CD4-positive, alpha-beta T cell treated with Interleukin-4 for 4 hours (primary cell): ENCODE results near the gene NOS2.

ENCODE experiments used
- DNase-seq: peaks from one replicate; pipeline ENCODE4 v3.0.0-alpha.2; 2020

The NOS2 gene

DNA sequence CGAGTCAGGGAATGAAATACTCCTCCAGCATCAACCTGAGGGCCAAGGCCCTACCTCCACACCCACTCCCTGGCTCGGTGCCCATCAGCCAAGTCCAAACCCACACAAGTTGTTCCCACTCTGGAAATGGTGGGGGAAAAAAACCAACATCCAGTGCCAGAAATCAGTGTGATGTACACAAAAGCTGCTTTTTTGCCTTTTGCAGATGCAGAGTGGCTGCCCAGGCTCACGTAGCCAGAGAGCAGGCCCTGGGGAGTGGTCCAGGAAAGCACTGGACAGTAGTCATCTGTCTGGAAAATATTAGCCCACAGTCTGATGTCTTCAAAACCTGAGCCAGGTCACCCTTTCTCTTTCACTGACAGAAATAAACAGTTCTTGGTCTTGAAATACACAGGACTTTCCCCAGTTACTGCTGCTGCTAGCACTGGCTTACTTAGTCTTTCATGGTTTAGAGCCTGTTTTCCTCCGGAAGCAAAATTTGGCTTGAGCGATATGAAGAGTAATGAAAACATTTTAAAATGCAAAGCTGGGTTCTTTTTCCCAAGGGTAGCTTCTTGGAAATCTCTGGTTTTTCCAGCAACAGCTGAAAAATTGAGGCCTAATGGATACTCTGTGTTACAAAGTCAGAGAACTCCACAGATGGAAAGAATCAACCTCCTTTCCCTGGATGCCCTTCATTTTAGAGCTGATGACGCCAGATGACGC lies 18.2 kb upstream of the NOS2 start:
- DNase-seq, result no peak

DNA sequence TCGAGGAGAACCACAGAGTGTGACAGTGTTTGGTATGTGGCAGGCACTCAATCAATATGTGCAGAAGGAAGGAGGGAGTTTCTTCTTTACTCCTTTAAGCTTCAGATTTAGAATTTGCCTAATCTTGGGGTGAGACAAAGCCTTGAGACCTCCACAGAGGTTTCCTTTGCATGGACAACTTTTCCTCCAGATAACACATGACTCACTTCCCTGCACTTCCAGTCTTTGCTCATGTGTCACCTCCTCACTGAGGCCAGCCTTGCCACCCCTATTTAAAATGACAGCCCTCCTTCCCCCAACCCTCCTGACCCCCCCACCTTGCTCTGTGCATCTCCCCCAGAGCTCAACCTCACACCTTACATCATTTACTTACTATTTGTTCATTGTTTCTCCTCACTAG lies 17.4 kb upstream of the NOS2 start:
- DNase-seq, result no peak

DNA sequence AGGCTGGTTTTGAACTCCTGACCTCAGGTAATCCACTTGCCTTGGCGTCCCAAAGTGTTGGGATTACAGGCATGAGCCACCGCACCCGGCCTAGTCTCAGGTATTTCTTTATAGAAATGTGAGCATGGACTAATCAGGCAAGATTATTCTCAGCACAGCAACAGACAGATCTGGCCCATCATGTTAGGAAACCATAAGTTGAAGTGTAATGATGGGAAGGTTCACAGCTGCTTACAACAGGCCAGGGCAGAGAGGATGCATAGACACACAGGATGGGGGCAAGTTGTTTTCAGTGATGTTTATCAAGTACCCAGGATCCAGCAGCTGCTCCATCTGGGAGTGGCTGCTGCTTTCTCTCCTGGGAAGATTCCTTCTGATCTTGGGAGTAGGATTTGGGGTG lies 16.6 kb upstream of the NOS2 start:
- no peak for DNase-seq

DNA sequence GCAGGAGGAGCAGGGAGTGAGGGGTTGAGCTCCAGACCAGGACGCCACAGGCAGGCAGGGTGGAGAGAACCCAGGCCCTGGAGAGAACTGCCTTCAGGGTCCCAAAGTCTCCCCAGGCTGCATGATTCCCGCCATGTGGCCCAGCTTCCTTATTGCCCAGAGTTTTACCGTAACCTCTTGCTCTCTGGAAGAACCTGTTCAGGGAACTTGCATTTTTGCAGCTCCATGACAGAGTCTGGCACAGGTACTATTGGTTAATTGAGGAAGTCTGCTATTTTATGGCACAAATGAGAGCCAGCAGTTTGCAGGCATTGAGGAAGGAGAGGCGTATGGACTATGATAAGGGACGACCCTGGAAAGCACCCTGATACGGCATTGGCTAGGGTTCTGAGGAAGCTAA lies 11.6 kb upstream of the NOS2 start:
- DNase-seq, result no peak

DNA sequence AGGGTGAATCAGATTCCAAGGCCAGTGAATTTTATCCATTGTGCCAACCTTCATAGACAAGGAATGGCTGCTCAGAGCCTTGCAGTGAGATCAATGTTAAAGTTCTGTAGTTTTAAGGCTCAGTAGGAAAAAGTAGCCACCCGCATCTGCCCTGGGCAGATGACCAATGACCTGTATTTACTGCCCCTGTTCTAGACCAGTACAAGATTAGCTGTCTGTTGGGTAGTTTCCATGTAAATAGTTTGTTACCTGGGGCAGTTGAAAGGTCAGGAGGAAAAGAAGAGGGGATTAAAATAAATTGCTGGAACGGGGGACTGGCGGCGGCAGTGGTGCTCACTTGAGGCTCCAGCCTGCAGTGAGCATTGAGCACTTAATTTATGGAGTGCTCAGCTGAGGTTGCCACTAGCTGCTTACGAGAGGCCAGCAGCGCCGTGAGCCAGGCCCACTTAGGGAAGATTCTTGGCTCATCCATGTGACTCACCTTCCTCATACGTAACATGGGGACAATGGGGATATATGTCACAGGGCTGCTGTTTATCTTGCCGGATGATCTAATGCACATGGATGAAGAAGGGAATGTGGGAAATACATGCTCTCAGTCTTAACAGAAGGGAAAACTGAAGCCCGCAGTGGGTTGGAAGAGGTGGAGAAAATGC lies 10.7 kb upstream of the NOS2 start:
- DNase-seq, result no peak

DNA sequence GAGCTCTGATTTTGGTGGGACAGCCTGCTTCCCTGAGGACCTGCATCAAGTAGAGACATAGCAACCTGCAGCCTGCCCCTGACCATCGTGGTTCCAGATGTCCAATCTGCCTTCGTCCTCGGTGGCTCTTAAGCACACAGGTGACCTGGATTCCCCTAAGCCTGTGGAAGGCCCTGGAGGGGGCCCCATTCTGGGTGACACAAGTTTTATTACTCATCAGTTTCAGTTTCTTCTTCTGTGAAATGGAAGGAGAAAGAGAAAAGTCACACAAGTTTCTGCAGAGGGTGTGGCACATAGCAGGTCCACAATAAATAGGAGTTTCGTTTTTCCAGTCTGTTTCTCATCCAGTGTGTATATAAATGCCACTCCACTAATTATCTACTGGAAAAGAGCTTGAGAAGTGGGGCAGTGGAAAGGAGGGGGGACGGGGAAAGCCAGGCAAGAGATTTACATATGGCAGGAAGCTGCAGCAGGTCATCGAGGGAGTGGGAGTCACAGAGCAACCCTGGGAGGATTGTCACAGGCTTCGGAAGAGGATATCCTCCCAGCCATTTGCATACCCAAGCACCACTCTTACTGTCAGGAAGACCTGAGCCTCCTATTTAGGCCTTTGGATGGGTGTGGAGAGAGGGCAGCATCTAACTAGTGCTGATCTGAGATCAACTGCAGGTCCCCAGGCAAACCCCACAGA lies 10.0 kb upstream of the NOS2 start:
- peak; percentile 15 for DNase-seq

DNA sequence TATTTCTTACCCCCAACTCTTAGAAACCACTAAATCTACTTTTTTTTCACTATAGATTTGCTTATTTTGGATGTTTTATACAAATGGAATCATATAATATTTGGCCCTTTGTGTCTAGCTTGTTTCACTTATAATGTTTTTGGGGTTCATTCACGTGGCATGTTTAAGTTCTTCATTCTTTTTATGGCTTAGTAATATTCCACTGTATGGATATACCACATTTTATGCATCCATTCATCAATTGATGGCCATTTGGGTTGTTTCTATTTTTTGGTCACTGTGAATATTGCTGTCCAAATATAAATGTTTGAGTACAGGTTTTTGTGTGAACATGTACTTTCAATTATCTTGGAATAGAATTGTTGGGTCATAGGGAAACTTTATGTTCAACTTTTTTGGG lies 9.2 kb upstream of the NOS2 start:
- no peak for DNase-seq

DNA sequence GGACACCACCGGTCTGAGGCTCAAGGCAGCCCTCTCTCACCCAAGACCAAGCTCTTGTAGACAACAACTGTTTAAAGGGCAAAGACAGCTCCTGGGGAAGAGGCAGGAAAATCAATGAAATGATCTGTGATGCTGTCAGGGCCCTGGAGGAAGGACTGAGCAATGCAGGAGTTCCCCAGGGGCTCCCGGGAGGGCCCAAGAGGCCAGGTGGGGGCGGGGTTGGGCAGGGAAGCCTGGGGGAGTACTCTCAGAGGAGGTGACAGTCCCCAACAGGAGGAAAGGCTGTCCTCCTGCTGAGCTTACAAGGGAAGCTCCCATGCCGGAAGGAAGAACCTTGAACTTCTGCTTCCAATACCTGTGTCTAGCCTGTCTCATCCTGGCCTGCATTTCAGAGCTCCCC lies 8.3 kb upstream of the NOS2 start:
- no peak for DNase-seq

DNA sequence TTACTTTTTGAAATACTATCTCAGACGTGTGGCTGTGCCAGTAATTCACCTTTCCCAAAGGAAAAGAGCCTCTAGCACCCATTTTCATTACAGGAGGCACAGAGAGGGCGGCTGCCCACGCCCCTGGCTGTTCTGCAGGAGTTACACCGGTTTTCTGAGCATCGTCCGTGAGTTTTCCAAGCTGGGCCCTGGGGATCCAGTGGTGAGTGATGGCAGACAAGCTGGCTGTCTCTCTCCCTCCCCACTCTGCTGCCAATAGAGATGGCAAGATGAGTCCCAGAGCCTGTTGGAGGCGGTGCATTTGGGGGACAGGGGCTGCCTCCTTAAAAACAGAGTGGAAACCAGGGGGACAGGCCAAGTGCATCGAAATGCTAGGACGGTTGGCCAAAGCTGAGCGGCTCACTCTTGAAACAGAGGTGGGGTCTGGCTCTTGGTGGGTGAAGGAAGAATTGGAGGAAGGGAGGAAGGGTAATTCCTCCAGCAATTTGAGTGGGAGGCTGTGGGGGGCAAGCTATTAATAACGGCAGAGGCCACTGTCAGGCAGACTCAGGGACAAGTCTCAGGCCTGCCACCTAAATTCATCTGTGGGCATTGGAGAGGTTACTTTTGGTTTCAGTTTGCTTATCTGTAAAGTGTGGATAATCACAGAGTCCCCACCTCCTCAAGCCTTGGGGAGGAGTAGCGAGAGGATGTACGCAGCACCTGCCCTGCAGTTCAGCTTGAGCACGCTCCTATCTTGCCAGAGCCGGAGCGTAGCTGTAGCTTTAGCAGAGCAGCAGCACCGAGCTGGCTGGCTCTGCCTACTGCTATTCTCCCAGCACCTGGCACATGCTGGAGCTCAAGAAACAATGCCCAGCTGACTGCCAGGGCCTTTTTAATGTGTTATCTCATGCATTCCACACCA lies 7.5 kb upstream of the NOS2 start:
- peak; percentile 76 for DNase-seq

DNA sequence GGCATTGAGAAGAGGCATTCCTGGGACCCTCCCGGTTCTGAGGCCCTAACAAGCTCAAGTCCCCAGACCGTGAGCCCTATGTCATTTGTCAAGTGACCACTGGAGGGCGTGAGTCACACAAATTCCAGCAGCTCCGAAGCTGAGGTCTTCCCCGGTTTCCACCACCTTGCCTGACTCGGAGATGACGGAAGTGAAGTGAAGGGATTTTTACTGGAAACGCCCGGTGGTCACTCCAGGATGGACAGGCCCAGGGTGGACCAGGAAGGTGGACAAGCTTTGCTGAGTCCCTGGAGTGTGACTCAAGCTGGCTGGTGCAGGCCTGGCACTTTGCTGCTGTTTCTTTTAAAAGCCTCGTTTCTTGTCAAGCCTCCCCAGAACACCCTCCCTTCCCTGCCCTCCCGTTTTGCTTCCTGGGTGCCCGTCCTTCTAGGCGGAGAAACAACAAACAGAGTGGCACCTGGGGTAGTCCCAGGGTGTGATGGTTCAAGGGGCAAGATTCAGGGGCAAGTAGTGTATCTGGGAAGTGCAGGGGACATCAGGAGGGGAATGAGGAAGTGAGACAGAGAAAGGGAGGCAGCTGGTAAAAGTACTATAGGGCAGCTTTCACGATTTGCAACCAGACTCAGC lies 5.3 kb upstream of the NOS2 start:
- DNase-seq, result peak; percentile 84

DNA sequence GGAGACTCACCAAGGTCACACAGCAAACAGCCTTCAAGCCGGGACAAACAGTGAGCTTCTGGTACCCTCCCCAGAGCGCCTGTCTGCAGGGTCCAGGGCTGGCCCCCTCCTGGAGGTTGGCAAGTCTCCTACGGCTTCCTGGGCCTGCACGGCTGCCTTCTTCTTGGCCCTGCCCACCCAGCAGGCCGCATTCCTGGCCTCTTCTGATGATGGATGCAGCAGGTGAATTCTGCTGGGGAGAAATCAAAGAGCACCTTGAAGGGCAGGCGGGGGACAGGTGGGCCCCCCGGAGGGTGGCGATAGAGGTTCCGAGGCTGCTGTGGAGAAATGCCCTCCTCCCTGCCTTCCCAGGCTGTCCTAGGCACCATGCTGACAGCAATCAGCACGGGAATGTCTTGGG lies 3.8 kb upstream of the NOS2 start:
- DNase-seq, result no peak

DNA sequence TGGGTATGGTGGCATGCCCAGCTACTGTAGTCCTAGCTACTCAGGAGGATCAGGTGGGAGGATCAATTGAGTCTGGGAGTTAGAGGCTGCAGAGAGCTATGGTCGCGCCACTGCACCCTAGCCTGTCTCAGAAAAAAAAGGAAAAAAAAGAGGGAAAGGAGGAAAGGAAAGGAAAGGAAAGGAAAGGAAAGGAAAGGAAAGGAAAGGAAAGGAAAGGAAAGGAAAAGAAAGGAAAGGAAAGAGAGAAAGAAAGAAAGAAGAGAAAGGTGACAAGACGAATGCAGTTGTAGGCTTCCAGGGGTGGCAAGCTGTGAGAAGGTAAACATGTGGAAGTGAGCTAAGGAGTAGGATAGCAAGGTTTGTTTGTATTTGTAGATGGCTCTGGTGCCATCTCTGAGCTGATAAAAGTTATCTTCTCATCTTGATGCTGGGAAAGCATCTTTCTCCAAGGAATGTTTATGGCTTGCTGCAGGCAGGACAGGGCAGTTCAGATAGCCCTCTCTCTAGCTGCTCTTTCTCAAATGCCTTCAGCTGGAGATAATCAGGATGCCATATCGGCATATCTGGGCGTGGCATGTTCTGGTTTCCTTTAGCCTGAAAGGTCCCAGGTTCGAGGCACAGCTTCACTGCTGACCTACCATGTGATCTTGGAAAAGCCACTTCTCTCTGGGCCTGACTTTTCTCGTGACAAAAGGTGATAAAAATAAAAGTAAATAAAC lies 2.8 kb upstream of the NOS2 start:
- no peak for DNase-seq

DNA sequence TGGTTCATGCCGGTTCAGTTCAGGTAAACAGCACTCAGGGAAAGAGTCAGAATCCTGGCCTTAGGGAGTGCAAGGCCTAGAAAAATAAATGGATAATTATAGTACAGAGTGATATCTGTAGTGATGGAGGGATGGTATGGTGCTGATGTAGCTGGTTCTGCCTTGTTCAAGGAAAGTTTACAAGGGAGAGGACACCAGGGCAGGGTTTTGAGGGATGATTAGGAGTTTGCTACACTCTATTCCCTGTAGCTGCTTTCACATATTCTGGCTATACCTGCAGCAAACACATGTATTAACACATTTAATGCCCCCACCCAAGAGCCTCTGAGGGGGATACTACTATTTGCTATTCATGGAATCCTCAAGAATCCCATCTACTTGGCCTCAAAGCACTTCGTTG lies 1.7 kb upstream of the NOS2 start:
- no peak for DNase-seq

DNA sequence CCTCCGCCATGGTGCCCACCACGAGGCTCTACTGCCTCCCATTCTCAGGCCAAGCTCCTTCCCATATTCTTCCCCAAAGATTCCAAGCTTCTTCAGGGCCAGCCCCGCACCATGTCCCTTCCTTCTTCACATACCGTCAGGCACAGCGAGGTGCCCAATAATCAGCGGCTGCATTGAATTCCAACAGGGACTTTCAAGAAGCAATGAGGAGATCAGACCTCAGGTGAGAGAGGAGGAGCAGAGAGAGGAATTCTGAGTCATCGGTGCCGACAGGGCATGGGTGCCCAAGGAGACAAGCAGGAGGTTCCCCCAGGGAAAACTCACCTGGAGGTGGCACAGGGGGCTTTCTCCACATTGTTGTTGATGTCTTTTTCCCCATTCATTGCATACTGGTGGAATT lies 2.0 kb downstream of the NOS2 start:
- DNase-seq, result no peak

DNA sequence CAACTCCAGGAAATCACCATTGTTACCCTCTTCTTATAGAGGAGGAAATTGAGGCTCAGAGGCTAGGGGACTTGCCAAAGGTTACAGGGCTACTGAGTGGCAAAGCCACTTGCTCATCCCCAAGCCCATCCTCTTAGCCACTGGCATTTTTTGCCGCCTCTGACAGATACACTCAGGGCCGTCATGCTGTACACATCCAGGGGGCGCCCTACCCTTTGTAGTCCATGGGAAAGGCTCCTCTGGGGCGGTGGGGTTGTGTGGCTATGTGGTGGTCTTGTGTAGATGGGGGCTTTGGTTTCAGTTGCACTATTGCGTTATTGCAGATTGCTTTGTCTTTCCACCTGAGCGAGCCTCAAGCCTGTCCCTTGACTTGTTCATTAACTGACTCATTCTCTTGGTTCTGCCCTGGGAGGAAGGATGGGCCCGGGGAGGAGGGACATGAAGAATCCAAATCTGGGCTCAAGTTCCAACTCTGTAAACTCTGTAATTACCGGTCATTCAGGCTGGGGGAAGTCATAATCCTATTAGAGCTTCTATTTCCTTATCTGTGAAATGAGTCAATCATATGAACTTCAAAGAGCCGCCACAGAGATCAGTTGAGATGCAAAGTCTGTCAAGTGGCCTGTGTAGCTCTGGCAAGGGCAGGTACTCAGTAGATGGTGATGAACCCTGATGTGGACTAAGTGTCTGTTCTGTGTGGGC lies 2.8 kb downstream of the NOS2 start:
- no peak for DNase-seq

DNA sequence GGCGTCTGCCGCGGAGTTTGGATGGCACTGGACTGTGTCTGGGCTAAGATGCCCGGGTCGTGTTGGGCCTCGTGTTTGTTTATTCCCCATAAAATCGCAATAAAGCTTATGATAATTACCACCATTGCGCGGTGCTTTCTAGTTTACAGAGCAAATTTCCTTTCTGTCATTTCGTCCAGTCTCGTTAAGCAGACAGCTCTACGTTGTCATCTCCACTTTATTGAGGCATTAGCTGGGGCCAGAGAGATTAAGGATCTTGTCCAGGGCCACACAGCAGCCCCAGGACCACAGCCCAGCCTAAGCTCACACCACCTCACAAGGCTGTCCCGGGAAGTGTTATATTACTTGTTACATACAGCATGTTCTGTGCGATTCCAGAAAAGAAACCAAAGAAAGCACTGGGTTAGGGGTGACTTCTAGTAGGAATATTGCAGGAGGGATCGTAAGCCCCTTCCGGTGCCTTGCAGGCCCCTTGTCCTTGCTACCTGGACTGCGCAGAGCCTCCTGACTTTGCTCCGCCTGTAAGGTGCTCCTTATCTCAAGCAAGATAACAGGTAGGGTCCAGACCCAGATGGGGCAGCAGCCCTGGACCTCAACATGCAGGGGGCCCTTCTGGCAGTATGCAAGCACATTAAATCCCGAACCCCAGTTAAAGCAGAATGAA lies 6.3 kb downstream of the NOS2 start:
- no peak for DNase-seq

DNA sequence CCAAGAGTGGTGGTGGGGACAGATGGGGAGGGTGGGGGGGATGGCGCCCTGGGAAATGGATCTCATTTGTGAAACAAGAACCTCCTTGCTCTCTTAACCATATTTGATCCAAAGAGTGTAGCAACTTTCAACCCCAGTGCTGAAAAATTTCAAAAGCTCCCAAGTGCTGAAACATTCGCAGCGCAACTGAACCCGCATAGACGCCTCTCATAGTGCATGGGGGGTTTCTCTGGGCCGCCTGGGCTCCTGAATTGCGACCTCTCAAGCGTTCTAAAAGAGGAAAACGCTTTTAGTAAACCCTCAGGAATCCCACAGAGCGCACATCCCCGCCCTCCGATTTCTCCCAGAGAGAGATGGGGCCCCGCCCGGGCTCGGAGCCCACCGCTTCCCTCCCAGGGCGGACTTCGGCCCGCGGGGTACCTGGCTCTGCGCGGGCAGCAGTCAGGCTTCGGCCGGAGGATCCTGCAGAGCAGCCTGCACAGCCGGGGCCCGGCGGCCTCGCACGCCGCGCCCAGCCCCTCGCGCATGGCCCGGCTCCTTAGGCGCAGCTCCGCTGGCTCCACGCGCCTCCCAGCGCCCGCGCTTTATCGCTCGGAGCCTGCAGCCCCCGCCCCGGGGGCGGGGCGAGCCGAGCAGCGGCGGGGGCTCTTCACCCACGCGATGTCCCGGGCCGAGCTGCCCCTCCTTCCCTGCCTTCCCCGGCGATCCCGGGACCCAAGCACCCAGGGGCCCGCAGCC lies 7.0 kb downstream of the NOS2 start:
- DNase-seq, result no peak

DNA sequence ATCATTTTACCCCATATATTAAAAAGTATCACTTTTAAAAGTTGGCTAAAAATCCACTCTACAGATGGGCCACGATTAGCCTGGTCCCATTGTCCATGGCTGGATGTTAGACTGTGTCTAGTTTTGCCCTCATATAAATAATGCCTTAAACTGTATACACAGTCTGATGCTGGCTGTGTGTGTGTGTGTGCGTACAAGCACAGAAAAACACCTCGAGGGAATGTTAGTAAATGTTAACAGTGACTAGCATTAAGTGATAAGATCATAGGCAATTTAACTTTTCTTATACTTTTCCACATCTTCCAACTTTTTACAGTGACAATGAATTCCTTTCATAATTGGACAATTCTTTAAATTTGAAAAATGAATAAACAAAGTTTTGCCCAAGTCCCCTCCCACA lies 8.2 kb downstream of the NOS2 start:
- no peak for DNase-seq

DNA sequence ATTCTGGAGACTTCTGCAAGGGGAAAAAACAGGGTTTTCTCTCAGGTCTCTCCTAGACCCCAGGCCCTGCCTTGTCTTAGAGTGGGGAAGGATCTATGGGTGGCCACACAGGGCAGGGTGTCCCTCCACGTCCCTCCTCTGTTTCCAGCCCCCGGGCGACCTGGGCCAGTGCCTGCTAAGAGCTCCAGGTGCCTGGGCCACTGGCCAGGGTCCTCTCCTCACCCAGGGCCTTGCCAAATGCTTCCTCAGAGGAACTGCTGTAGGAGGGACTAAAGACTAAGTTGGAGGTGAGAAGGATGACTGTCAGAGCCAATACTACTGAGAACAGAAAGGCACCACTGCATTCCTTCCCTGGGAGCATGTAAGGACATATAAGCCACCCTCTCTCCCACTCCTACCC lies 11.4 kb downstream of the NOS2 start:
- no peak for DNase-seq
